SHP77 (cell line): Measurements from ENCODE around the gene MCAM.

Source experiments
- DNase-seq, 2 experiments: peaks; one replicate each; lab custom pipeline; 2025; lab: John Stamatoyannopoulos, UW

MCAM gene

GRCh38 chr11:119329320-119329719 lies 12.4 kb upstream of the MCAM start:
- DNase-seq = no peak

GRCh38 chr11:119324189-119324588 lies 7.3 kb upstream of the MCAM start:
- no peak for DNase-seq

- peak; percentile 53 to 55 for DNase-seq
Observed at GRCh38 chr11:119323532-119324033, 6.7 kb upstream of the MCAM start.

- no peak for DNase-seq
Observed at GRCh38 chr11:119322921-119323531, 6.1 kb upstream of the MCAM start.

GRCh38 chr11:119322360-119322739 lies 5.4 kb upstream of the MCAM start:
- no peak for DNase-seq

- no peak for DNase-seq
Observed at GRCh38 chr11:119320776-119321524, 4.0 kb upstream of the MCAM start.

- no peak for DNase-seq
Observed at GRCh38 chr11:119320240-119320775, 3.4 kb upstream of the MCAM start.

- no peak for DNase-seq
Observed at GRCh38 chr11:119319700-119320239, 2.8 kb upstream of the MCAM start.

- no peak for DNase-seq
Observed at GRCh38 chr11:119319136-119319699, 2.3 kb upstream of the MCAM start.

GRCh38 chr11:119318240-119319135 lies 1.6 kb upstream of the MCAM start:
- peak; percentile 46 to 67 for DNase-seq

GRCh38 chr11:119317592-119318239 lies 786 bp upstream of the MCAM start:
- no peak for DNase-seq

- peak; percentile 8 to 42 for DNase-seq
Observed at GRCh38 chr11:119316016-119316728, 758 bp downstream of the MCAM start.

- peak in 1 of 2 experiments; percentile 60 for DNase-seq
Observed at GRCh38 chr11:119315131-119316015, 1.6 kb downstream of the MCAM start.

- DNase-seq = no peak
Observed at GRCh38 chr11:119314726-119315125, 2.2 kb downstream of the MCAM start.

GRCh38 chr11:119310682-119311052 lies 6.3 kb downstream of the MCAM start:
- no peak for DNase-seq

- no peak for DNase-seq
Observed at GRCh38 chr11:119309953-119310681, 6.8 kb downstream of the MCAM start.

GRCh38 chr11:119309411-119309810 lies 7.5 kb downstream of the MCAM start:
- no peak for DNase-seq

GRCh38 chr11:119307974-119308373 lies 9.0 kb downstream of the MCAM start:
- no peak for DNase-seq

GRCh38 chr11:119307219-119307618 lies 9.7 kb downstream of the MCAM start:
- no peak for DNase-seq
